ENCODE data around the gene ACTC1. TPM values are rescaled to one million over a fixed set of nuclear protein-coding genes. Genes with fewer than 3 reads are reported as not detected.
"Not testable (repeated sequence)": the region's sequence is repeated elsewhere in the genome, so short reads cannot be mapped to it uniquely, and the experiment has no call there.

Gene ACTC1
- not detected for total RNA-seq

DNA sequence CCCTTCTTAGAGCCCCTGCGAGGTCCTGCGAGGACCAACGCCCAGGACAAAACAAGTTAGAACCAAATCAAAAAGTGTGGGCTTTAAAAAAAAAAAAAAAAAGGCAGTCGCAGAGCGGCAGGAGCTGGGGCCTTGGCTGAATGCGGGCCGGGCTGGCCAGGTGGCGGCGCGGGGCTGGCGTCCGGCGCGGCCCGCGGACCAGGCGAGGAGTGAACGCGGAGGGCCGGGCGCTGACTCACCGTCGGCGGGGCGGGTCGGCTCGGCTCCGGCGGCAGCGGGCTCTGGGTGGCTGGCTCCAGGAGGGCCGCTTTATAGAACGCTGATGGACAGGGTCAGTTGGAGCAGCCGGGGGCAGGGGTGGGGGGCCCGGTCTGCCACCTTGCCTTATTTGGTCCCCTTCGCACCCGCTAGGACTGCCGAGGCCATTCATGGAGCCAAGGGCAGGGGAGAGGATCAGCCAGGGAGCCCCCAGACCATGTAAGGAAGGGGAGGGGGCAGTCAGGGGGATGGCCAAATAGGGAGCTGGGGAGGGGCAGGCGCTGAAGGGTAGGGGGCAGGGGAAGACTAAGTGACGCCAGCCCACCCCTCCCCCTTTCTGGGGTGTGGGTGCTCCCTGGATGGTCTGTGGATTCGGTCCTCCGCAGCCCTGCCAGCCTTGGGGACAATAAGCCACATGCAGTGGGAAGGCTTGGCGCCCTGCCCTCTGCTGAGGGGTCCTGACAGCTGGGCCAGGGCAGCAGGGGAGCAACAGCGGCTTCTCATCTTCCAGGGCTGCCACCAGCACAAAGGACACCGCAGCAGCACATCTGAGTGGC, at the start of gene ACTC1:
ACTC1 (minus strand) TSS at position 283 of the 815 bp plus-strand sequence. CDS start 741 bp downstream, outside the sequence.
- ATAC-seq (no peak), DNase-seq (ENCODE audit: low spot score in 2 of 2) (no peak)
- Mint-ChIP-seq H3K36me3 (peaks cover 5 to 7% of the 10 kb centered on the region in 2 donors), H3K27ac (no peak within 1 kb of the TSS), H3K9me3 (no peaks in the 10 kb centered on the region)

DNA sequence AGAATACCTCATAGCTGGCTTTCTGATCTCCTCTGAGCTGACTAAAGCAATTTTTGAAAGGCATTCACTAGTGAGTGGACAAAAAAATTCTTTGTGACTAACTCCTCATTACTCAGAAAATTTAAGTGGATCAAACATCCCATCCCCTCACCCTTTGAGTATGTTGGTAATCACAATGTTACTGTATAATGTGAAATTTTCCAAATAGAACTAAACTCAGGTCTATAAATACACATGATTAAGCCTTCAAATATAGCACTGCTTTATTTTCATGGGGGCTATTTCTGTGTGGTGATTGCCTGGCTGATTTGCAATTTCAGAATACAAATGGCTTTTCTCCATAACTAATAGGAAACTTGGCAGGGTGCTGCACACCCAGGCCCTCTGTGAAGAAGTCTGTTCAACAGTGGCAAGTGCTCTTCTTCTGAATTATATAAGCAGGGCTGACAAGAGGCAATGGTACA, 45.9 kb upstream of the ACTC1 start:
- Mint-ChIP-seq H3K36me3 (no peaks in the 10 kb centered on the region), H3K27ac (no peak overlapping the region)

DNA sequence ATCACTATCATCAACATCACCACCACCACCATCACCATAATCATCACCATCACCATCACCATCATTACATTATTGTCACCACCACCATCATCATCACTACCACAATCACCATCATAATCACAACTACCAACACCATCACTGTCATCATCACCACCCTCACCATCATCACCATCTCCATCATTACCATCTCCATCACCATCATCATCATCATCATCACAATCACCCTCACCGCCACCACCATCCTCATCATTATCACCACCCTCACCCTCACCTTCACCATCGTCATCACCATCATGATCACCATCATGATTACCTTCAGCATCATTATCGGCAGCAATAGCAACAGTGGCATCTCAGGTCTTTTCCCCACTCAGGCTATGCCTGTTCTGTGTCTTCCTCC, 42.9 kb upstream of the ACTC1 start:
- Mint-ChIP-seq H3K36me3 (peaks cover 6 to 7% of the 10 kb centered on the region in 2 donors), H3K27ac (no peak overlapping the region), H3K9me3 (peaks cover 0 to 11% of the 10 kb centered on the region in 2 donors)
- ATAC-seq (no peak), DNase-seq (ENCODE audit: low spot score in 2 of 2) (no peak)

More for the DNA sequence above, 45.9 kb upstream of the ACTC1 start:
- DNase-seq (ENCODE audit: low spot score in 2 of 2) (no peak), ATAC-seq (no peak)
- no peaks in the 10 kb centered on the region for H3K9me3 Mint-ChIP-seq

DNA sequence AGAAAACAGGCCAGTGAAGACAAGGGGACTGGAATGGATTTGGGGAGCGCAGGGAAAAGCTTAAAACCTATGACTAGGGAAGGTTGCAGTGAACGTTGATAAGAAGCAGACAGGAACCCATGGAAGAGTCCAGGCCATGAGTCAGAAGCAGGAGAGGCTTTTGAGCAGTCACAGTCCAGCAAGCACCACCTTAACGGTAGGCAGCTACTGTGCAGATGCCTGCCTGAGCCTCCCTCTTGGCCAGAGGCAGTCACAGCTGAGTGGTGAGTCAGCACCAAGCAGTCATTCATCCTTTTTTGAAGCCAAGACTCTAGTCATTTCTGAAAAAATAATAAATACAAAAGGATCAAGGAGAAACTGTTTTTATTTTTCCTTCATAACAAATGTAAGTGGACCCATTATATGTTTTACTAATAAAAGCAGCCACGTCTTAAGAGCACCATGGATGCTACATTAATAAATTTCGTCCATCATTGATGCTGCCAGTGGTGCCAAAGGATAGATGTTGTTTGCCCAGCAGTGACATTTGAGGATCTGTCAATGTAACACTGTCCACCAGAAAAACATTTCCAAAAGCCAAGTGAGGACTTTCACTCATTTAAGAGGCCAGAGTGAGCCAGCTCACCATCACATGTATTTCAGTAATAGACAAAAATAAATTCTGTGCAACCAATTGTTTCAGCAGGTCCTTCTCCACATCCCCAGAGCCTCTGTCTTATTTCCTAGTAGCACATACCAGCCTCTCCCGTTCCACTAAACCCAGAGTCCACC, 42.1 kb upstream of the ACTC1 start:
- ATAC-seq (no peak), DNase-seq (ENCODE audit: low spot score in 2 of 2) (no peak)
- Mint-ChIP-seq H3K27ac (no peak overlapping the region), H3K9me3 (peaks cover 0 to 11% of the 10 kb centered on the region in 2 donors), H3K36me3 (peaks cover 6 to 7% of the 10 kb centered on the region in 2 donors)

DNA sequence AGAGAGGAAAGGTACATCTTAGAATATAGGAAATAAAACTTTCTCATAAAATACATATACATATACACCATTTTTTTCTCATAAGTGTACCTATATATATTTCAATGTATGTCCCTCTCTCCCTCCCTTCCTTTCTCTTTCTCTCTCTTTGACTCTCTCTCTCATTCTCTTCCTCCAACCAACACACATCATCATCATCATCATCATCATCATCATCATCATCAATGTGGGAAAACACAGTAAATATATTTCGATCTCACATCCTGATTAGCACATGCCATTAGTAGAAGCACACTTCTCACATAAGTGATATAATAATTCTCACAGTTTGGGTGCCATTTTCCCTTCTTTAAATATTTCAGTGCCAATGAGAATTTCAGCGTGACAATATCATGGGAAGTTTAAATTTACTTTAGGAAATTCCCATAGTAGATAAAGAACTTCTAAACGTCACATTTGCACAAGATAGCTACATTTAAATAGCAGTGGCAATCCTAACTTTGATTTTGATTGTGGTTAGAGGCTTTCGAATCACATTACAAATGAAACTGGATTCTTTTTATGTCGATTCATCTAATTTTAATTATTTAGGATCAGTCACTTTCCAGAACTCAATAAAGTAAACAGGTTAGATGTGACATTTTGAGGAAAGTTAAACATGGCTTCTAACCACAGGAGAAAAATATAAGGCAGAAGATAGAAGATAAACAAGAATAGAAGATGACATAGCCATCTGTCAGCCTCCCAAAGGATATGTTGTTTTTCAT, 33.0 kb upstream of the ACTC1 start:
- no peak overlapping the region for H3K27ac Mint-ChIP-seq
- DNase-seq (ENCODE audit: low spot score in 2 of 2) (no peak), ATAC-seq (no peak)
- no peaks in the 10 kb centered on the region for H3K9me3 Mint-ChIP-seq
- no peaks in the 10 kb centered on the region for H3K36me3 Mint-ChIP-seq

DNA sequence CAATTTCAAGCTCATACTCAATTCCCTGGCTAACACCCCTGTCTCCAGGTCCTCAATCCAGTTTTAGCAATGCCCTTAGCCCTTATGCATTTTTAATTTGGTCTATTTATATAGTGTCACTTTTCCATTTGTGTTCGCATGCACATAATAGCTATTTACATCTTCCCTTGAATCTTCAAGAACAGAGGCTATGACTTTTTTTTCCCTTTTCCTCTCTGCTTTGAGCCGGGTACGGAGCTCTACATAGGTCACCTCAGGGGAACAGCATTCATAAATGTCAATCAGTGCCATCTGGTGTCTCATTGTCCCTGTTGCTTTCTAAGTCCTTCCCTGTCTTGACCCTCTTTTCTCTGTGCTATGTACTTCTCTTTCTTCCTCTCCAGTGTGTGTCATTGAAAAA, 26.5 kb upstream of the ACTC1 start:
- DNase-seq (ENCODE audit: low spot score in 2 of 2) (no peak), ATAC-seq (no peak)
- Mint-ChIP-seq H3K36me3 (no peaks in the 10 kb centered on the region), H3K27ac (no peak overlapping the region), H3K9me3 (no peaks in the 10 kb centered on the region)

DNA sequence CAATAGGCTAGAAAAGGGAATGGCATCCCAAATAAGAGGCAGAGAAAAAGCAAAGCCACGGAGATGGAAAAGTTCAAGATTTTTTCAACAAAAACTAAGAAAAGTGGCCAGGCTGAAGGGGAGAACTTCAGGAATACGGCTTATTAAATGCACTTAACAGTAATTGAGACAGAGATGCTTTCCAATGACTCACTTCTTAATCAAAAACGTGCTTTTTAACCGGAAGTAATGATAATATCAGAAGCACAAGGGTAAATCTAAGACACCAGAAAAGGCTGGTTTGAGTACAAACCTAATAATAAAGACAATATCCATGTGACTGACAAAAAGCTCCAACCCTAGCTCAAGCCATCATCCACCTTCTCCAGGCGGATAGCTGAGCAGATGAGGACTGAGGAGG, 24.8 kb upstream of the ACTC1 start:
- Mint-ChIP-seq H3K9me3 (no peaks in the 10 kb centered on the region), H3K27ac (no peak overlapping the region)
- ATAC-seq: no peak

DNA sequence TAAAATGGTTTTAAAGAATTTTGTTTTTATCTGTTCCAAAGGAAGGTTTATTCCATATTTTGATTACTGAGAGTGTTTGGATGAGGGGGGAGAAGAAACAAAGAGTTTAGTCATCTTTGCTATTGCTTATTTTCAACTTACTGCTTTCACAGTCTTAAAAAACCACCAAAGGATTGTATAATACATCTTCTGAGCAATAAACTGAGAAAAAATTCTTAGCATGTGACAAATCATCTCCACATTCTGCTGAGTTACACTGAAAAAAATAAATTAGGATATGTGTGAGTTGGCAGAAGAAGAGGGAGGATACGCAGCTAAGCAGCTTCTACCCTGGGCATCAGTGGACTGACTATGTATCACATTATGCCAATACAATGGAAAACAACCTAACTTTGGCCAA, 23.2 kb upstream of the ACTC1 start:
- H3K27ac Mint-ChIP-seq: no peak overlapping the region
- ATAC-seq: no peak
- no peak for DNase-seq (ENCODE audit: low spot score in 2 of 2)
- no peaks in the 10 kb centered on the region for H3K9me3 Mint-ChIP-seq
- no peaks in the 10 kb centered on the region for H3K36me3 Mint-ChIP-seq

More for the DNA sequence above, 24.8 kb upstream of the ACTC1 start:
- DNase-seq (ENCODE audit: low spot score in 2 of 2): no peak
- no peaks in the 10 kb centered on the region for H3K36me3 Mint-ChIP-seq

DNA sequence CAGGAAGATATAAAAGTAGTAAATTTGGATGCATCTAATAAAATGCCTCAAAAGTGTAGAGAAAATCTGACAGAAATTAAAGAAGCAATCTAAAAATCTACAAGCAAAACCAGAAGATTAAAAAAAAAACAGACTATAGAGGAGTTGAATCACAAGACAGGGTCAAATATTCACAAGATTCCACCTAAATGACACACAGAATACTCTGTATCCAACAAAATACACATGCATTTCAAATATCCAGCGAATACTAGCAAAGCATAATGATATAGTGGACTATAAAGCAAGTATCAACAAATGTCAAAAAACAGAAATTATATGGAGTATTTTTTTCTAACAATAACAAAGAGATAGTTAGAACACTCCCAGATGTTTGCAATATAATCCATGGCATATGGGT, 20.5 kb upstream of the ACTC1 start:
- Mint-ChIP-seq H3K9me3 (no peaks in the 10 kb centered on the region), H3K36me3 (no peaks in the 10 kb centered on the region), H3K27ac (no peak overlapping the region)
- no peak for DNase-seq (ENCODE audit: low spot score in 2 of 2)
- no peak for ATAC-seq

DNA sequence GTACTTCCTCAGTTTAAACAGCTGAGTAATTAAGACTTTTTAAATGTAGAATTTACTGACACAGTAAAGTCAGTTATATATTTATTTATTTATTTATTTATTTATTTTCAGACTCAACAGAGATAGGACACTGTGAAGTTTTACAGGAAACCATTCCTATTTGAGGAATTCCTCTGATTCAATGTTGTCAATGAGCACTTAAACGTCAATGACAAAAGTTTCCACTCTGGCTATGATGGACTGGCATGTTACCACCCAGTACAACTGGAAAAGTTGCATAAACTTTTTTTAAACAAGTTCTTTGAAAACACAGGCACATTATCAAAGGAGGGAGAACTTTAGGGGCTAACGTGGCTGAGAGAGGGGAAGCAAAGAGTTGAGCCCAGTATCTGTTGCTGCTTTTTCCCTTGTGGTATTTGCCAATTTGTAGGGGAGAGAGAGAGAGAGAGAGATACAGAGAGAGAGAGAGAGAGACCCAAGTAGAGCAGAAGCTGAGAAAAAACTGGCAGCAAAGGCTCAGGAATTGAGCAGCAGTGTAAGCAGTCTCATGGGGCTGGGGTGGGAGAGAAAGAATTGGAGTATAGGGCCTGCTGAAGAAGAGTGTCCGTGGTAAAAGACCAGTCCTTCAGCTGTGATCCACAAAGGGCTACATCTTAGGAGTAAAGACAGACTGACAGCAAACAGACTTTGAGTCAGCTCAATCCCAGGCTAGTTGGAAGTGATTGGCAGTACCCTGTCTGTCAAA, 18.3 kb upstream of the ACTC1 start:
- H3K36me3 Mint-ChIP-seq: no peaks in the 10 kb centered on the region
- H3K9me3 Mint-ChIP-seq: no peaks in the 10 kb centered on the region
- DNase-seq (ENCODE audit: low spot score in 2 of 2) (no peak), ATAC-seq (no peak)
- H3K27ac Mint-ChIP-seq: no peak overlapping the region

DNA sequence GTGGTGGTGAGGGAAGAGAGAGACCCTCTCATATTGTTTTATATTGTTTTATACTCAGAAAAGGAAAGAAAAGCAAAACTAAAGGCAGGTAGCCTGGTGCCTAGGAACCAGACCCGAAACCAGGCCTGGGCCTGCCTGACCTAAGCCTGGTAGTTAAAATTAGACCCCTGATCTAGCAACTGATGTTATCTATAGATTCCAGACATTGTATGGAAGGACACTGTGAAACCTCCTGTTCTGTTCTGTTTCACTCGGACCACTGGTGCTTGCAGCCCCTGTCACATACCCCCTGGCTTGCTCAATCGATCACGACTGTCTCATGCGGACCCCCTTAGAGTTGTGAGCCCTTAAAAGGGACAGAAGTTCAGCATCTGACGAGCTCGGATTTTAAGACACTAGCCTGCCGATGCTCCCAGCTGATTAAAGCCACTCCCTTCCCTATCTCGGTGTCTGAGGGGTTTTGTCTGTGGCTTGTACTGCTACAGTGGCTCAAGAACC, 17.6 kb upstream of the ACTC1 start:
- H3K27ac Mint-ChIP-seq; DNase-seq (ENCODE audit: low spot score in 2 of 2); H3K36me3 Mint-ChIP-seq; ATAC-seq; H3K9me3 Mint-ChIP-seq: not testable (repeated sequence)

DNA sequence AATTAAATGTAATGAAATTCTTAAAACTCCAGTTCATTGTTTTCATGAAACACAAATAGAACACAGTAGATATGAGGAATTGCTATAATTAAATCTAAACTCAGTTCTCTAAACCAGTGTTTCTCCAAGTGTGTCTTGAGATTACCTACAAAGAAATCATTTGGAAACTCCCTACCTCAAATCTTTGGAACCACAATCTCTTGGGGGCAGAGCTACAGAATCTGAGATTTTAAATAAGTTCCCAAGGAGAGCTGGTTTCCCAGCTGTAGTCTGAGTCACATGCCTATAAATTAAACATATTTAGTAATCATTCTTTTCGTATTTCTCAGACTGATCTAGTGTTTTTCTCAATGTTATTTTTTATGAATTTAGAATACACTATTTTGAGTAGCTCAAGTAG, 17.0 kb upstream of the ACTC1 start:
- Mint-ChIP-seq H3K9me3 (no peaks in the 10 kb centered on the region), H3K27ac (no peak overlapping the region), H3K36me3 (no peaks in the 10 kb centered on the region)
- no peak for DNase-seq (ENCODE audit: low spot score in 2 of 2)
- ATAC-seq: no peak

DNA sequence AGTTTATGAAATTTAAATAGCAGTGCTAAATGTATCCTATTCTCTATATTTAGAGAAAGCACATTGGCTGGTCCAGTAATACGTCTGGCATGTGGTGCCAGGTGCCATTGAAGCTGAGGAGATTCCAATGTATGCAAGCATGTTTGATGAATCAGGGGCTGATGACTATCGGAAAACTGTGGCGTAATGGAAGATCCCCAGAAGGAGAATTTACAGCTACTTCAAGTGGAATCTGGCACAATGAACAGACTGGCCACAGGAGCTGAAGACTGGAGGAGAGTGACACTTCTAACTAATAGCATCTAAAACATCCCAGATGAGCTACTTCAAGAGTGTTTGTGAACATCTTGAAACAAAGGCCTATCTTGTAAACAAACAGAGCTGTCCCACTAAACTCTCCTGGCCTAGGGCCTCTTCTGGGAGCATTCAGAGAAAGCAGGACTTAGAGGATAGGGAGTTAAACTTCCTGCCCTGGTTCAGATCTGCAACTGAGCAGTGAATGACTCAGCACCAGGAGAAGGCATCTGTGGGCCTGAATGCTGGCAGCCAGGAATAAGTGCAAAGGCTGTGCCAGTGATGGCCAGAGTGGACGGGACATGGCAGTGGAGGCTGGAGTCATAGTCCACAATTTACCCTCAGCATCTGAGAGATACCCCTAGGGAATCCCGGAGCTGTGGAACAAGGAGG, 15.2 kb upstream of the ACTC1 start:
- H3K27ac Mint-ChIP-seq: no peak overlapping the region

DNA sequence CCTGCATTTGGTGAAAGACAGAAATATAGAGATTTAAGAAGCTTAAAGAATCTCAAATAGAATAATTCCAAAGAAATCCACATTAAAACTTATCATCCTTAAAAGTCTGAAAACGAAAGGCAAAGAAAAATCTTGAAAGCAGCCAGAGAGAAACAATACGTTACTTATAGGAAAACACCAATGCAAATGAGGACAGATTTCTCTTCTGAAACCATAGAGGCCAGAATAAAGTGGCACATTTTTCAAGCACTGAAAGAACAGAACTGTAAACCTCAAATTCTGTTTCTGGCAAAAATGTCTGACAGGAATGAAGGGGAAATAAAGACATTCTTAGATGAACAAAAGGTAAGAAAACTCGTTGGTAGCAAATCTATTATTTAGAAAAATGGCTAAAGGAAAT, 13.8 kb upstream of the ACTC1 start:
- ATAC-seq (no peak), DNase-seq (ENCODE audit: low spot score in 2 of 2) (no peak)
- Mint-ChIP-seq H3K36me3 (no peaks in the 10 kb centered on the region), H3K27ac (no peak overlapping the region), H3K9me3 (peaks cover 0 to 3% of the 10 kb centered on the region in 2 donors)

More for the DNA sequence above, 15.2 kb upstream of the ACTC1 start:
- H3K9me3 Mint-ChIP-seq: peaks cover 0 to 3% of the 10 kb centered on the region in 2 donors
- ATAC-seq (no peak), DNase-seq (ENCODE audit: low spot score in 2 of 2) (no peak)
- H3K36me3 Mint-ChIP-seq: no peaks in the 10 kb centered on the region

DNA sequence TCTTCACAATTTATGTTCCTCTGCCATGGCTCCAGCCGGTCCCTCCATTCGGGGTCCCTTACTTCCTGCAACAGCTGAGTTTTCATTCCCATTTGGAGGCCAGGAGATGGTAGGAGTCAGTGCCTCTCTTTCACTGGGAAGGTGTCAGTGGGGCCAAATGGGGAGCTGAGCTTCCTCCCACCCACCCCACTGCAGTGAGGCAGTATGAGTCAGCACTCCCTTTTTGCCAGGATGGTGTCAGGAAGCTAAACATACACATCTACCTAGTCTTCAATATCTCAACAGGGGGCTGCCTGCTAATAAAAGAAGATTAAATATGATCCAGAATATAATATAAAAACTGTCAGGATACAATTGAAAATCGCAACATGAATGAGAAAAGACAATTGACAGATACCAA, 12.7 kb upstream of the ACTC1 start:
- no peak for DNase-seq (ENCODE audit: low spot score in 2 of 2)
- no peak for ATAC-seq
- Mint-ChIP-seq H3K27ac (no peak overlapping the region), H3K36me3 (no peaks in the 10 kb centered on the region), H3K9me3 (peaks cover 0 to 3% of the 10 kb centered on the region in 2 donors)

DNA sequence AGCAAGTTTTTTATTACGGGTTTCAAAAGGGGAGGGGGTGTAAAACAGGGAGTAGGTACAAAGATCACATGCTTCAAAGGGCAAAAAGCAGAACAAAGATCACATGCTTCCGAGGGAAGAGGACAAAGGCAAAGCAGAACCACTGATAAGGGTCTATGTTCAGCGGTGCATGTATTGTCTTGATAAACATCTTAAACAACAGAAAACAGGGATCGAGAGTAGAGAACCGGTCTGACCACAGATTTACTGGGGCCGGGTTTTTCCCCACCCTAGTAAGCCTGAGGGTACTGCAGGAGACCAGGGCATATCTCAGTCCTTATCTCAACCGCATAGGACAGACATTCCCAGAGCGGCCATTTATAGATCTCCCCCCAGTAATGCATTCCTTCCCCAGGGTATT, 11.9 kb upstream of the ACTC1 start:
- not testable (repeated sequence) for DNase-seq (ENCODE audit: low spot score in 2 of 2); H3K36me3 Mint-ChIP-seq; ATAC-seq; H3K9me3 Mint-ChIP-seq; H3K27ac Mint-ChIP-seq

Data from activated naive CD4-positive, alpha-beta T cell treated with anti-CD3 and anti-CD28 coated beads, Interleukin-2, amount 50 U/mL, for 72 hours (primary cell).